CD14-positive monocyte (primary cell): ENCODE measurements around the gene UHMK1. TPM values are rescaled to one million over a fixed set of nuclear protein-coding genes. Genes with fewer than 3 reads are reported as not detected.

Experiments
- DNase-seq, 3 donors: peaks; one replicate each; pipeline ENCODE4 v3.0.0-alpha.2; 2011 to 2022
- H2AFZ ChIP-seq: 2 replicates; pipeline ENCODE4 v1.6.0; 2012; ENCODE audit warnings: mild to moderate bottlenecking, low read depth, low read length, inconsistent platforms; ENCODE audit not compliant: insufficient read depth, poor library complexity, severe bottlenecking
- H3K27ac ChIP-seq, 2 donors: 1 replicate in 1 of 2; 2 replicates in 1 of 2; pipeline ENCODE4 v1.5.1; 2012 to 2013; ENCODE audit warnings: low read length in 2 of 2, control low read depth in 1 of 2, inconsistent platforms in 1 of 2, low read depth in 1 of 2, mild to moderate bottlenecking in 1 of 2
- H3K27me3 ChIP-seq, 2 donors: one replicate each; pipeline versions ENCODE4 v1.6.0 to v1.6.1; 2011 to 2013; ENCODE audit warnings: low read length in 2 of 2; ENCODE audit not compliant: control insufficient read depth in 2 of 2, insufficient read depth in 2 of 2
- H3K36me3 ChIP-seq, 2 donors: replicated peaks in 1 of 2; 1 replicate in 1 of 2; 2 replicates in 1 of 2; pipeline versions ENCODE4 v1.5.1 to v1.6.1; 2012 to 2013; ENCODE audit warnings: low read length in 2 of 2, control low read depth in 1 of 2, inconsistent platforms in 1 of 2, mild to moderate bottlenecking in 1 of 2; ENCODE audit not compliant: insufficient read depth in 2 of 2, control insufficient read depth in 1 of 2
- H3K4me1 ChIP-seq, 2 donors: 1 replicate in 1 of 2; 2 replicates in 1 of 2; pipeline versions ENCODE4 v1.5.1 to v1.6.1; 2012 to 2013; ENCODE audit warnings: low read length in 2 of 2, control low read depth in 1 of 2, inconsistent platforms in 1 of 2, mild to moderate bottlenecking in 1 of 2, moderate library complexity in 1 of 2; ENCODE audit not compliant: insufficient read depth in 2 of 2, control insufficient read depth in 1 of 2
- H3K4me2 ChIP-seq: replicated peaks from 2 replicates; pipeline ENCODE3; 2012; ENCODE audit warnings: low read length, moderate library complexity, mild to moderate bottlenecking; ENCODE audit not compliant: poor library complexity, severe bottlenecking; ENCODE audit errors: extremely low read depth
- H3K4me3 ChIP-seq, 3 experiments: fragments of 200-600 bp in 1 of 3; sonication (generic) in 1 of 3; replicated peaks in 1 of 3; 1 replicate in 2 of 3; 2 replicates in 1 of 3; pipeline ENCODE4 v1.5.1; 2011 to 2013; ENCODE audit warnings: low read length in 3 of 3, mild to moderate bottlenecking in 3 of 3, control low read depth in 2 of 3, low read depth in 2 of 3, inconsistent platforms in 1 of 3, moderate library complexity in 1 of 3
- H3K79me2 ChIP-seq: 2 replicates; pipeline ENCODE4 v1.6.0; 2012; ENCODE audit warnings: mild to moderate bottlenecking, control low read depth, inconsistent platforms, low read length, moderate library complexity; ENCODE audit not compliant: insufficient read depth
- H3K9ac ChIP-seq: 2 replicates; pipeline ENCODE4 v1.6.0; 2017; ENCODE audit warnings: low read length, mild to moderate bottlenecking; ENCODE audit not compliant: insufficient read depth, poor library complexity, severe bottlenecking
- H3K9me3 ChIP-seq, 2 donors: replicated peaks in 1 of 2; 1 replicate in 1 of 2; 2 replicates in 1 of 2; pipeline versions ENCODE4 v1.5.1 to v1.6.1; 2012 to 2013; ENCODE audit warnings: low read length in 2 of 2, control low read depth in 1 of 2; ENCODE audit not compliant: control insufficient read depth in 1 of 2, insufficient read depth in 1 of 2
- H4K20me1 ChIP-seq: 2 replicates; pipeline ENCODE4 v1.6.0; 2012; ENCODE audit warnings: mild to moderate bottlenecking, low read length, control low read depth, moderate library complexity; ENCODE audit not compliant: insufficient read depth
- H3K27ac Mint-ChIP-seq, 7 donors: one replicate each; pipeline ENCODE4 v1.8.0; 2020; ENCODE audit warnings: mild to moderate bottlenecking in 7 of 7, mixed read lengths in 7 of 7, moderate library complexity in 6 of 7, inconsistent platforms in 2 of 7
- H3K27me3 Mint-ChIP-seq, 3 donors: one replicate each; pipeline ENCODE4 v1.8.0; 2021 to 2022; ENCODE audit warnings: low read depth in 3 of 3, mild to moderate bottlenecking in 3 of 3, mixed read lengths in 3 of 3, moderate library complexity in 3 of 3, inconsistent platforms in 1 of 3
- H3K36me3 Mint-ChIP-seq, 2 donors: one replicate each; pipeline ENCODE4 v1.8.0; 2020; ENCODE audit warnings: mixed read lengths in 2 of 2, inconsistent platforms in 1 of 2, mild to moderate bottlenecking in 1 of 2
- H3K4me1 Mint-ChIP-seq: one replicate; pipeline ENCODE4 v1.8.0; 2020; ENCODE audit warnings: mild to moderate bottlenecking, mixed read lengths
- H3K4me3 Mint-ChIP-seq, 2 donors: one replicate each; pipeline ENCODE4 v1.8.0; 2020; ENCODE audit warnings: mild to moderate bottlenecking in 2 of 2, mixed read lengths in 2 of 2, moderate library complexity in 1 of 2
- H3K9me3 Mint-ChIP-seq, 7 donors: one replicate each; pipeline ENCODE4 v1.8.0; 2020 to 2022; ENCODE audit warnings: mixed read lengths in 7 of 7, mild to moderate bottlenecking in 6 of 7, moderate library complexity in 6 of 7, inconsistent platforms in 2 of 7
- WGBS: methylation state at CpG from one replicate; pipeline ENCODE4 v1.1.5; 2013; ENCODE audit warnings: missing lambda C conversion rate; ENCODE audit not compliant: insufficient coverage; 5-methylcytosine and 5-hydroxymethylcytosine counted together
- intact Hi-C, 2 donors: fragments of 100-400 bp; cut with micrococcal nuclease; formaldehyde crosslinking; loops; one replicate each; pipeline versions ENCODE4 v1.15.0 to v1.15.1; 2023
- polyA plus RNA-seq, 3 donors: library from polyadenylated mRNA; depleted of rRNA in 1 of 3; unstranded in 2 of 3; stranded (reverse) in 1 of 3; fragments of 300-500 nt in 2 of 3; fragments of >200 nt in 1 of 3; fragmentation: Illumina TruSeq in 2 of 3; gene quantifications; 1 replicate in 2 of 3; 2 replicates in 1 of 3; pipeline ENCODE4 v1.2.3, GENCODE V29; 2012 to 2021
- TF ChIP-seq, protein P1 (sequence below): fragments of 200-600 bp; IDR thresholded peaks from one replicate; pipeline ENCODE4 v1.8.0; 2022; ENCODE audit warnings: antibody characterized with exemption, mild to moderate bottlenecking

Gene UHMK1
- polyA plus RNA-seq, 3 donors: 14.9 to 38.2 (median 27.7) TPM

DNA sequence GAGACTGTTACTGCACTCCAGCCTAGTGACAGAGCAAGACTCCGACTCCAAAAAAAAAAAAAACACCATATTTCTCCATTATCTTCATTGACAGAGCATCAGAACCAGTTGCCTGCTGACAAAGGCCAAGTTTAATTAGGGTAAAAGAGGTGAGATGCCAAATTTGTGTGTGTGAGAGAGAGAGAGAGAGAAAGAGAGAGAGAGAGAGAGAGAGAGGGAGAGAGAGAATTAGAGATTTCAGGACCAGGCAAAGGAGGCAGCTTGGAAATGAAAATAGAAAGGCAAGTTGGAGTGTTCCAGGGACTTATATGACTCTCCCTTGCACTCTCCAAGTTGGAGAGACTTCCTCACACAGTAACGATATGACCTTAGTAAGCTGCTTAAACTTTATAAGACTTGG lies 39.6 kb downstream of the UHMK1 start:
- Histone ChIP-seq H3K36me3 (no peaks in the 10 kb centered on the region), H3K27me3 (no peaks in the 10 kb centered on the region), H3K4me2 (no peak overlapping the region), H3K79me2 (no peaks in the 10 kb centered on the region), H3K9ac (no peak overlapping the region), H3K27ac (no peak overlapping the region), H3K4me3 (no peak overlapping the region), H2AFZ (no peak overlapping the region), H3K9me3 (no peaks in the 10 kb centered on the region), H3K4me1 (no peaks in the 10 kb centered on the region), H4K20me1 (no peaks in the 10 kb centered on the region)
- H3K4me3 Mint-ChIP-seq: no peak overlapping the region
- intact Hi-C loops: no loop called here
- no peak overlapping the region for H3K27ac Mint-ChIP-seq
- no peak for DNase-seq
- H3K27me3 Mint-ChIP-seq: peaks cover 0 to 2% (median 0%) of the 10 kb centered on the region in 3 donors
- TF ChIP-seq, protein P1, sequence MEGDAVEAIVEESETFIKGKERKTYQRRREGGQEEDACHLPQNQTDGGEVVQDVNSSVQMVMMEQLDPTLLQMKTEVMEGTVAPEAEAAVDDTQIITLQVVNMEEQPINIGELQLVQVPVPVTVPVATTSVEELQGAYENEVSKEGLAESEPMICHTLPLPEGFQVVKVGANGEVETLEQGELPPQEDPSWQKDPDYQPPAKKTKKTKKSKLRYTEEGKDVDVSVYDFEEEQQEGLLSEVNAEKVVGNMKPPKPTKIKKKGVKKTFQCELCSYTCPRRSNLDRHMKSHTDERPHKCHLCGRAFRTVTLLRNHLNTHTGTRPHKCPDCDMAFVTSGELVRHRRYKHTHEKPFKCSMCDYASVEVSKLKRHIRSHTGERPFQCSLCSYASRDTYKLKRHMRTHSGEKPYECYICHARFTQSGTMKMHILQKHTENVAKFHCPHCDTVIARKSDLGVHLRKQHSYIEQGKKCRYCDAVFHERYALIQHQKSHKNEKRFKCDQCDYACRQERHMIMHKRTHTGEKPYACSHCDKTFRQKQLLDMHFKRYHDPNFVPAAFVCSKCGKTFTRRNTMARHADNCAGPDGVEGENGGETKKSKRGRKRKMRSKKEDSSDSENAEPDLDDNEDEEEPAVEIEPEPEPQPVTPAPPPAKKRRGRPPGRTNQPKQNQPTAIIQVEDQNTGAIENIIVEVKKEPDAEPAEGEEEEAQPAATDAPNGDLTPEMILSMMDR: no peak
- H3K9me3 Mint-ChIP-seq: peaks cover 5 to 16% (median 8%) of the 10 kb centered on the region in 7 donors
- WGBS: no CpG with 5 or more reads among the region's 2 CpGs
- H3K4me1 Mint-ChIP-seq: no peaks in the 10 kb centered on the region
- no peaks in the 10 kb centered on the region for H3K36me3 Mint-ChIP-seq

DNA sequence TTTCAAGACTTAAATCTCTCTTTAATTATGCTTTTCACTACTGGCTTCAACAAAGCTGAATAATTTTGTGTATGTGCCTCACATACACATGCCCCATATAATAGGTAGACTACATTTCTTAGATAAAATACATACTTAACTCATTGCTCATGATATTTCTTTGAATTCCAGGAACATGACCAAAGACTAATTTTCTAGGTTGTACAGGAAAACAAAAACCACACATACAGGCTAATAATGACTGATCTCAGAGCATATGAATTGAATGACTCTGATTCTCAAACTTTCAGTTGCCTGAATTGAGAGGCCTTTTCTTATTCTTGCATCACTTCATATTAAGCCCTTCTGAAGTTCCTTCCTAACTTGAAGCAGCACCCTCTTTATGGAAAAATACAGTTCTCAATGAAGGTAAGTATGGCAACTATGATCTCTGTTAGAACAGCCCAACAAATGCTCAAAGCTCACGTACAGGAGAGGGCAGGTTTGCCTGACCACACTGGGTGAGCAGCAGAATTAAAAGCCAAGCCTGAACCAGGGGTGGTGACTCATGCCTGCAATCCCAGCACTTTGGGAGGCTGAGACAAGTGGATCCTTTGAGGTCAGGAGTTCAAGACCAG lies 41.3 kb downstream of the UHMK1 start:
- Histone ChIP-seq H3K27ac (no peak overlapping the region), H3K9me3 (peaks cover 6 to 9% of the 10 kb centered on the region in 2 donors), H3K9ac (no peak overlapping the region), H3K79me2 (no peaks in the 10 kb centered on the region), H3K27me3 (no peaks in the 10 kb centered on the region), H3K4me2 (no peak overlapping the region), H2AFZ (no peak overlapping the region), H3K4me1 (no peaks in the 10 kb centered on the region), H3K4me3 (no peak overlapping the region), H3K36me3 (no peaks in the 10 kb centered on the region), H4K20me1 (no peaks in the 10 kb centered on the region)
- Mint-ChIP-seq H3K27ac (no peak overlapping the region), H3K9me3 (peaks cover 12 to 28% (median 19%) of the 10 kb centered on the region in 7 donors), H3K4me3 (no peak overlapping the region), H3K4me1 (no peaks in the 10 kb centered on the region), H3K27me3 (peaks cover 0 to 2% (median 0%) of the 10 kb centered on the region in 3 donors), H3K36me3 (no peaks in the 10 kb centered on the region)
- TF ChIP-seq, protein P1: no peak
- DNase-seq: no peak
- intact Hi-C loops: no loop called here
- whole genome bisulfite sequencing: 100% methylated on average over 1 of the region's 1 CpG
